ENCODE measurements around the gene FNIP2. TPM values are rescaled to one million over a fixed set of nuclear protein-coding genes. Genes with fewer than 3 reads are reported as not detected.
"Not testable (repeated sequence)": the region's sequence is repeated elsewhere in the genome, so short reads cannot be mapped to it uniquely, and the experiment has no call there.

The FNIP2 gene
- total RNA-seq, 3 donors from 2014 or later (not counting 1 experiment from before 2014, with no cell fraction given), result 19.4 to 22.6 (median 21.8) TPM

GRCh38 chr4:158826057-158826456, 57.2 kb downstream of the FNIP2 start:
- no peak overlapping the region for H3K4me3 ChIP-seq (ENCODE audit: low read length)
- H3K27me3 ChIP-seq (ENCODE audit: control insufficient read depth, insufficient read depth, low read length), result no peaks in the 10 kb centered on the region
- no peak overlapping the region for H3K27ac ChIP-seq (ENCODE audit: low read length)
- no peaks in the 10 kb centered on the region for H3K9me3 Mint-ChIP-seq
- peaks cover 2% of the 10 kb centered on the region for H3K36me3 ChIP-seq (ENCODE audit: control insufficient read depth, insufficient read depth, low read length)
- H3K4me1 Mint-ChIP-seq, result peaks cover 21 to 35% of the 10 kb centered on the region in 2 donors
- DNase-seq (no peak), ATAC-seq (peak in 1 of 3 donors; percentile 30)
- TF ChIP-seq CTCF (IDR thresholded peaks at IDR 0.05), result no peak
- H3K4me1 ChIP-seq (ENCODE audit: control insufficient read depth, insufficient read depth, low read length), result peaks cover 2% of the 10 kb centered on the region
- no peak overlapping the region for H3K4me3 Mint-ChIP-seq
- H3K27ac Mint-ChIP-seq, result peak overlapping the region in 1 of 2 donors; percentile 41
- H3K9me3 ChIP-seq (ENCODE audit: control insufficient read depth, insufficient read depth, low read length), result no peaks in the 10 kb centered on the region
- H3K27me3 Mint-ChIP-seq (ENCODE audit: low read depth in 2 of 2), result no peaks in the 10 kb centered on the region
- intact Hi-C loops (cut with micrococcal nuclease), result no loop called here
- no peaks in the 10 kb centered on the region for H3K36me3 Mint-ChIP-seq

GRCh38 chr4:158826882-158827281, 58.1 kb downstream of the FNIP2 start:
- Histone ChIP-seq H3K27me3 (ENCODE audit: control insufficient read depth, insufficient read depth, low read length) (no peaks in the 10 kb centered on the region), H3K4me1 (ENCODE audit: control insufficient read depth, insufficient read depth, low read length) (peaks cover 2% of the 10 kb centered on the region), H3K9me3 (ENCODE audit: control insufficient read depth, insufficient read depth, low read length) (no peaks in the 10 kb centered on the region), H3K36me3 (ENCODE audit: control insufficient read depth, insufficient read depth, low read length) (peaks cover 3% of the 10 kb centered on the region), H3K4me3 (ENCODE audit: low read length) (no peak overlapping the region), H3K27ac (ENCODE audit: low read length) (no peak overlapping the region)
- H3K27me3 Mint-ChIP-seq (ENCODE audit: low read depth in 2 of 2), result no peaks in the 10 kb centered on the region
- intact Hi-C loops (cut with micrococcal nuclease), result no loop called here
- no peak for TF ChIP-seq CTCF (IDR thresholded peaks at IDR 0.05)
- peaks cover 21 to 31% of the 10 kb centered on the region in 2 donors for H3K4me1 Mint-ChIP-seq
- H3K27ac Mint-ChIP-seq, result peak overlapping the region in 1 of 2 donors; percentile 27
- H3K4me3 Mint-ChIP-seq, result no peak overlapping the region
- DNase-seq, result peak in 1 of 2 donors; percentile 35
- H3K36me3 Mint-ChIP-seq, result no peaks in the 10 kb centered on the region
- no peaks in the 10 kb centered on the region for H3K9me3 Mint-ChIP-seq
- ATAC-seq, result no peak
- 33% methylated on average over 1 of the region's 1 CpG for WGBS (ENCODE audit: insufficient coverage)

- WGBS (ENCODE audit: insufficient coverage), result 88% methylated on average over 5 of the region's 5 CpGs
- H3K4me3 Mint-ChIP-seq, result no peak overlapping the region
These were observed 58.7 kb downstream of the FNIP2 start for GRCh38 chr4:158827543-158827981.

GRCh38 chr4:158828151-158828550, 59.3 kb downstream of the FNIP2 start:
- H3K9me3 Mint-ChIP-seq; ATAC-seq; H3K36me3 ChIP-seq (ENCODE audit: control insufficient read depth, insufficient read depth, low read length); H3K27ac ChIP-seq (ENCODE audit: low read length); H3K27me3 Mint-ChIP-seq (ENCODE audit: low read depth in 2 of 2); H3K9me3 ChIP-seq (ENCODE audit: control insufficient read depth, insufficient read depth, low read length); H3K4me3 ChIP-seq (ENCODE audit: low read length); H3K4me1 ChIP-seq (ENCODE audit: control insufficient read depth, insufficient read depth, low read length); DNase-seq; H3K27me3 ChIP-seq (ENCODE audit: control insufficient read depth, insufficient read depth, low read length); H3K4me3 Mint-ChIP-seq; H3K36me3 Mint-ChIP-seq; H3K27ac Mint-ChIP-seq; intact Hi-C loops (cut with micrococcal nuclease): not testable (repeated sequence)
- WGBS (ENCODE audit: insufficient coverage), result 92% methylated on average over 8 of the region's 8 CpGs
- H3K4me1 Mint-ChIP-seq, result peaks cover 21 to 31% of the 10 kb centered on the region in 2 donors

More at GRCh38 chr4:158827543-158827981, 58.7 kb downstream of the FNIP2 start:
- ATAC-seq, result no peak
- Histone ChIP-seq H3K36me3 (ENCODE audit: control insufficient read depth, insufficient read depth, low read length) (peaks cover 5% of the 10 kb centered on the region), H3K9me3 (ENCODE audit: control insufficient read depth, insufficient read depth, low read length) (no peaks in the 10 kb centered on the region), H3K4me1 (ENCODE audit: control insufficient read depth, insufficient read depth, low read length) (peaks cover 2% of the 10 kb centered on the region), H3K27me3 (ENCODE audit: control insufficient read depth, insufficient read depth, low read length) (no peaks in the 10 kb centered on the region), H3K27ac (ENCODE audit: low read length) (no peak overlapping the region), H3K4me3 (ENCODE audit: low read length) (no peak overlapping the region)
- H3K36me3 Mint-ChIP-seq, result no peaks in the 10 kb centered on the region
- TF ChIP-seq CTCF (IDR thresholded peaks at IDR 0.05), result no peak
- DNase-seq, result no peak
- intact Hi-C loops (cut with micrococcal nuclease), result no loop called here
- no peak overlapping the region for H3K27ac Mint-ChIP-seq
- H3K4me1 Mint-ChIP-seq, result peaks cover 21 to 31% of the 10 kb centered on the region in 2 donors
- no peaks in the 10 kb centered on the region for H3K9me3 Mint-ChIP-seq
- no peaks in the 10 kb centered on the region for H3K27me3 Mint-ChIP-seq (ENCODE audit: low read depth in 2 of 2)

Measured in natural killer cell (primary cell).